ENCODE measurements around the gene U2AF1L4. TPM values are rescaled to one million over a fixed set of nuclear protein-coding genes. Genes with fewer than 3 reads are reported as not detected.

The U2AF1L4 gene
- total and polyA plus RNA-seq, 2 donors (not counting 3 experiments of a cell fraction or from before 2014, with no cell fraction given), result 5.6 to 13.5 TPM

DNA sequence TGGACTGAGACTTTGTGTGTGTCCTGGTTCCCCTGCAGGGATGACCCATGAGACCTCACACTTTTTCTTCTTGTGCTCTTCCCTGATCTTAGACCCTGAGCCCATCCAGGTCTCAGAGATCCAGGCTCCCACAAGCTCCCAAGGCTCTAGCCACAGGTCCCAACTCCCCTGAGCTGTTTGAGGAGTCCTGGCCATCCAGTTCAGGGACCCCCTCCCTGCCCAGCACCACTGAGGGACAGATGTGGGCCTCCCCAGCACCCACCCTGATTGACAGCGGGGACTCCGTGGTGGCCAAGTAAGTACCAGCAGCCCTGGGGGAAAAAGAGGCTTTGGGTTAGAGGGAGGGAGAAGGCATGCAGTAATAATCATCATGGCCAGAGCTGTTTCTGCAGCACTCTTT, 14.5 kb upstream of the U2AF1L4 start:
- Histone ChIP-seq H3K4me1 (ENCODE audit: control insufficient read depth, extremely low read depth, insufficient read depth, low read length) (peaks cover 22% of the 10 kb centered on the region), H3K9ac (replicated peaks; ENCODE audit: extremely low read depth, insufficient read depth, low read length) (no peak overlapping the region), H2AFZ (ENCODE audit: low read depth, low read length) (no peak overlapping the region), H3K4me3 (replicated peaks in 1 of 3; ENCODE audit: insufficient read depth in 1 of 3, low read depth in 1 of 3, low read length in 3 of 3) (no peak overlapping the region), H3K9me3 (replicated peaks; ENCODE audit: control insufficient read depth, insufficient read depth, low read length) (no peaks in the 10 kb centered on the region), H3K27ac (ENCODE audit: insufficient read depth, low read depth, low read length) (no peak overlapping the region), H3K36me3 (ENCODE audit: control insufficient read depth in 2 of 2, extremely low read depth in 1 of 2, insufficient read depth in 2 of 2, low read length in 2 of 2) (peaks cover 3% of the 10 kb centered on the region in 2 experiments), H3K27me3 (ENCODE audit: control insufficient read depth in 2 of 2, insufficient read depth in 2 of 2, low read length in 2 of 2) (no peaks in the 10 kb centered on the region), H4K20me1 (replicated peaks; ENCODE audit: control insufficient read depth, extremely low read depth, insufficient read depth, low read length) (no peaks in the 10 kb centered on the region), H3K9me1 (replicated peaks; ENCODE audit: control insufficient read depth, extremely low read depth, insufficient read depth, low read length) (no peaks in the 10 kb centered on the region), H3K79me2 (ENCODE audit: control insufficient read depth, insufficient read depth, low read length) (peaks cover 14% of the 10 kb centered on the region), H3K4me2 (ENCODE audit: insufficient read depth, low read length) (no peak overlapping the region)
- no TSS peak for BruUV-seq (replicated peaks)
- TF ChIP-seq JUN (IDR thresholded peaks at IDR 0.05; ENCODE audit: borderline replicate concordance, insufficient read depth, insufficient read length, low read depth) (no peak), POLR2AphosphoS5 (IDR thresholded peaks at IDR 0.05; ENCODE audit: insufficient read depth, low read depth, low read length) (no peak), GATA2 (IDR thresholded peaks at IDR 0.05; ENCODE audit: insufficient read depth, insufficient read length, low read depth, low read length) (no peak), POLR2A (IDR thresholded peaks at IDR 0.05; ENCODE audit: low read depth, low read length) (no peak), FOS (IDR thresholded peaks at IDR 0.05; ENCODE audit: borderline replicate concordance, insufficient read depth, low read length) (no peak), EZH2 (IDR thresholded peaks at IDR 0.05; ENCODE audit: borderline replicate concordance, low read depth, low read length, severe bottlenecking) (no peak), MYC (IDR thresholded peaks at IDR 0.05; ENCODE audit: low read depth, low read length) (no peak)
- TF ChIP-seq, protein P1, sequence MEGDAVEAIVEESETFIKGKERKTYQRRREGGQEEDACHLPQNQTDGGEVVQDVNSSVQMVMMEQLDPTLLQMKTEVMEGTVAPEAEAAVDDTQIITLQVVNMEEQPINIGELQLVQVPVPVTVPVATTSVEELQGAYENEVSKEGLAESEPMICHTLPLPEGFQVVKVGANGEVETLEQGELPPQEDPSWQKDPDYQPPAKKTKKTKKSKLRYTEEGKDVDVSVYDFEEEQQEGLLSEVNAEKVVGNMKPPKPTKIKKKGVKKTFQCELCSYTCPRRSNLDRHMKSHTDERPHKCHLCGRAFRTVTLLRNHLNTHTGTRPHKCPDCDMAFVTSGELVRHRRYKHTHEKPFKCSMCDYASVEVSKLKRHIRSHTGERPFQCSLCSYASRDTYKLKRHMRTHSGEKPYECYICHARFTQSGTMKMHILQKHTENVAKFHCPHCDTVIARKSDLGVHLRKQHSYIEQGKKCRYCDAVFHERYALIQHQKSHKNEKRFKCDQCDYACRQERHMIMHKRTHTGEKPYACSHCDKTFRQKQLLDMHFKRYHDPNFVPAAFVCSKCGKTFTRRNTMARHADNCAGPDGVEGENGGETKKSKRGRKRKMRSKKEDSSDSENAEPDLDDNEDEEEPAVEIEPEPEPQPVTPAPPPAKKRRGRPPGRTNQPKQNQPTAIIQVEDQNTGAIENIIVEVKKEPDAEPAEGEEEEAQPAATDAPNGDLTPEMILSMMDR (IDR thresholded peaks at IDR 0.05; ENCODE audit: extremely low read depth in 1 of 2, insufficient read depth in 1 of 2, low read depth in 1 of 2, low read length in 2 of 2), result no peak
- TF ChIP-seq, protein P2, sequence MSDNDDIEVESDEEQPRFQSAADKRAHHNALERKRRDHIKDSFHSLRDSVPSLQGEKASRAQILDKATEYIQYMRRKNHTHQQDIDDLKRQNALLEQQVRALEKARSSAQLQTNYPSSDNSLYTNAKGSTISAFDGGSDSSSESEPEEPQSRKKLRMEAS (IDR thresholded peaks at IDR 0.05; ENCODE audit: insufficient read depth, insufficient read length), result no peak
- DNase-seq (ENCODE audit: low read depth, low spot score) (no peak), FAIRE-seq (no peak)
- CTCF ChIA-PET, result no interaction called here
- dilution Hi-C loops (cut with MboI; ENCODE audit: extremely low pct_ligation_motif_present, low sequenced_read_pairs) (no loop called here), intact Hi-C loops (cut with micrococcal nuclease) (loop anchor here (2.0 to 5.0 kb wide), 2 partner anchors 15 to 112 kb away; partner anchors contain the start of genes COX6B1, PSENEN and U2AF1L4)
- POLR2A ChIA-PET, result no interaction called here
